ENCODE results near the gene LPIN1. TPM values are rescaled to one million over a fixed set of nuclear protein-coding genes. Genes with fewer than 3 reads are reported as not detected.
"Not testable (repeated sequence)": the region's sequence is repeated elsewhere in the genome, so short reads cannot be mapped to it uniquely, and the experiment has no call there.

LPIN1 gene
- total RNA-seq, 2 donors from 2014 or later, result 63.0 to 112 TPM

- DNase-seq (ENCODE audit: low spot score), result no peak
Measured at GRCh38 chr2:11812466-11813248, 66.2 kb downstream of the LPIN1 start.

GRCh38 chr2:11813345-11813744 lies 66.9 kb downstream of the LPIN1 start:
- not testable (repeated sequence) for H3K9me3 Mint-ChIP-seq; H3K27me3 Mint-ChIP-seq; H3K4me3 Mint-ChIP-seq; ATAC-seq; H3K27ac Mint-ChIP-seq; DNase-seq (ENCODE audit: low spot score)
- Mint-ChIP-seq H3K36me3 (peaks cover 42% of the 10 kb centered on the region), H3K4me1 (ENCODE audit: low read depth in 2 of 2) (peaks cover 14 to 21% of the 10 kb centered on the region in 2 donors)

More at GRCh38 chr2:11812466-11813248, 66.2 kb downstream of the LPIN1 start:
- Mint-ChIP-seq H3K27ac (no peak overlapping the region), H3K4me1 (ENCODE audit: low read depth in 2 of 2) (peaks cover 14 to 26% of the 10 kb centered on the region in 2 donors), H3K36me3 (peaks cover 47% of the 10 kb centered on the region), H3K4me3 (no peak overlapping the region), H3K9me3 (no peaks in the 10 kb centered on the region), H3K27me3 (no peaks in the 10 kb centered on the region)
- peak; percentile 24 to 55 for ATAC-seq

GRCh38 chr2:11813951-11814350 lies 67.5 kb downstream of the LPIN1 start:
- peaks cover 14 to 21% of the 10 kb centered on the region in 2 donors for H3K4me1 Mint-ChIP-seq (ENCODE audit: low read depth in 2 of 2)
- no peak overlapping the region for H3K4me3 Mint-ChIP-seq
- H3K36me3 Mint-ChIP-seq, result peaks cover 42% of the 10 kb centered on the region
- H3K27ac Mint-ChIP-seq, result no peak overlapping the region
- H3K27me3 Mint-ChIP-seq, result no peaks in the 10 kb centered on the region
- H3K9me3 Mint-ChIP-seq, result no peaks in the 10 kb centered on the region
- no peak for ATAC-seq
- no peak for DNase-seq (ENCODE audit: low spot score)

GRCh38 chr2:11814979-11815510 lies 68.6 kb downstream of the LPIN1 start:
- no peak overlapping the region for H3K4me3 Mint-ChIP-seq
- H3K36me3 Mint-ChIP-seq, result peaks cover 53% of the 10 kb centered on the region
- H3K4me1 Mint-ChIP-seq (ENCODE audit: low read depth in 2 of 2), result peaks cover 12 to 20% of the 10 kb centered on the region in 2 donors
- no peaks in the 10 kb centered on the region for H3K9me3 Mint-ChIP-seq
- no peaks in the 10 kb centered on the region for H3K27me3 Mint-ChIP-seq
- no peak for ATAC-seq
- no peak for DNase-seq (ENCODE audit: low spot score)
- no peak overlapping the region for H3K27ac Mint-ChIP-seq

- H3K9me3 Mint-ChIP-seq; H3K27me3 Mint-ChIP-seq; DNase-seq (ENCODE audit: low spot score); H3K4me3 Mint-ChIP-seq; ATAC-seq: not testable (repeated sequence)
- peak overlapping the region in 1 of 2 donors; percentile 9 for H3K27ac Mint-ChIP-seq
- peaks cover 53% of the 10 kb centered on the region for H3K36me3 Mint-ChIP-seq
- peaks cover 9 to 17% of the 10 kb centered on the region in 2 donors for H3K4me1 Mint-ChIP-seq (ENCODE audit: low read depth in 2 of 2)
Measured at GRCh38 chr2:11816935-11817334, 70.5 kb downstream of the LPIN1 start.

GRCh38 chr2:11819235-11819729 lies 72.8 kb downstream of the LPIN1 start:
- no peak for ATAC-seq
- Mint-ChIP-seq H3K27ac (no peak overlapping the region), H3K36me3 (peaks cover 39% of the 10 kb centered on the region), H3K4me1 (ENCODE audit: low read depth in 2 of 2) (peaks cover 0 to 8% of the 10 kb centered on the region in 2 donors), H3K27me3 (no peaks in the 10 kb centered on the region), H3K4me3 (no peak overlapping the region), H3K9me3 (no peaks in the 10 kb centered on the region)
- DNase-seq (ENCODE audit: low spot score), result no peak

GRCh38 chr2:11820650-11821049 lies 74.2 kb downstream of the LPIN1 start:
- ATAC-seq (no peak), DNase-seq (ENCODE audit: low spot score) (no peak)
- no peaks in the 10 kb centered on the region for H3K9me3 Mint-ChIP-seq
- peaks cover 32% of the 10 kb centered on the region for H3K36me3 Mint-ChIP-seq
- no peaks in the 10 kb centered on the region for H3K27me3 Mint-ChIP-seq
- H3K4me3 Mint-ChIP-seq, result no peak overlapping the region
- H3K27ac Mint-ChIP-seq, result no peak overlapping the region
- peaks cover 0 to 10% of the 10 kb centered on the region in 2 donors for H3K4me1 Mint-ChIP-seq (ENCODE audit: low read depth in 2 of 2)

GRCh38 chr2:11821705-11822104 lies 75.3 kb downstream of the LPIN1 start:
- no peak for ATAC-seq

GRCh38 chr2:11822359-11822745 lies 75.9 kb downstream of the LPIN1 start:
- H3K4me3 Mint-ChIP-seq; H3K27ac Mint-ChIP-seq; DNase-seq (ENCODE audit: low spot score); ATAC-seq; H3K9me3 Mint-ChIP-seq; H3K4me1 Mint-ChIP-seq (ENCODE audit: low read depth in 2 of 2); H3K27me3 Mint-ChIP-seq: not testable (repeated sequence)
- H3K36me3 Mint-ChIP-seq, result peaks cover 20% of the 10 kb centered on the region

More at GRCh38 chr2:11821705-11822104, 75.3 kb downstream of the LPIN1 start:
- Mint-ChIP-seq H3K4me1 (ENCODE audit: low read depth in 2 of 2) (peaks cover 0 to 10% of the 10 kb centered on the region in 2 donors), H3K27me3 (no peaks in the 10 kb centered on the region), H3K36me3 (peaks cover 24% of the 10 kb centered on the region), H3K27ac (no peak overlapping the region), H3K4me3 (no peak overlapping the region), H3K9me3 (no peaks in the 10 kb centered on the region)
- no peak for DNase-seq (ENCODE audit: low spot score)

- Mint-ChIP-seq H3K36me3 (peaks cover 26% of the 10 kb centered on the region), H3K27me3 (no peaks in the 10 kb centered on the region), H3K4me1 (ENCODE audit: low read depth in 2 of 2) (peaks cover 9 to 13% of the 10 kb centered on the region in 2 donors), H3K4me3 (no peak overlapping the region), H3K27ac (no peak overlapping the region), H3K9me3 (no peaks in the 10 kb centered on the region)
- ATAC-seq, result no peak
- DNase-seq (ENCODE audit: low spot score), result no peak
Measured at GRCh38 chr2:11822746-11823451, 76.5 kb downstream of the LPIN1 start.

- H3K27ac Mint-ChIP-seq, result no peak overlapping the region
Measured at GRCh38 chr2:11824901-11825828, 78.7 kb downstream of the LPIN1 start.

GRCh38 chr2:11827547-11827946 lies 81.1 kb downstream of the LPIN1 start:
- Mint-ChIP-seq H3K36me3 (peaks cover 16% of the 10 kb centered on the region), H3K9me3 (no peaks in the 10 kb centered on the region), H3K4me3 (no peak overlapping the region), H3K27ac (no peak overlapping the region), H3K4me1 (ENCODE audit: low read depth in 2 of 2) (peaks cover 34 to 39% of the 10 kb centered on the region in 2 donors), H3K27me3 (no peaks in the 10 kb centered on the region)
- DNase-seq (ENCODE audit: low spot score) (no peak), ATAC-seq (peak in 1 of 2 donors; percentile 50)

More at GRCh38 chr2:11824901-11825828, 78.7 kb downstream of the LPIN1 start:
- DNase-seq (ENCODE audit: low spot score) (no peak), ATAC-seq (no peak)
- Mint-ChIP-seq H3K27me3 (no peaks in the 10 kb centered on the region), H3K4me1 (ENCODE audit: low read depth in 2 of 2) (peaks cover 18 to 20% of the 10 kb centered on the region in 2 donors), H3K36me3 (peaks cover 16% of the 10 kb centered on the region), H3K4me3 (no peak overlapping the region), H3K9me3 (no peaks in the 10 kb centered on the region)

GRCh38 chr2:11828933-11829323 lies 82.5 kb downstream of the LPIN1 start:
- no peaks in the 10 kb centered on the region for H3K27me3 Mint-ChIP-seq
- no peaks in the 10 kb centered on the region for H3K9me3 Mint-ChIP-seq
- peaks cover 42 to 43% of the 10 kb centered on the region in 2 donors for H3K4me1 Mint-ChIP-seq (ENCODE audit: low read depth in 2 of 2)

More at GRCh38 chr2:11828933-11829323, 82.5 kb downstream of the LPIN1 start:
- no peak overlapping the region for H3K27ac Mint-ChIP-seq
- H3K36me3 Mint-ChIP-seq, result peaks cover 18% of the 10 kb centered on the region
- DNase-seq (ENCODE audit: low spot score) (no peak), ATAC-seq (no peak)
- H3K4me3 Mint-ChIP-seq, result no peak overlapping the region

All from natural killer cell treated with Interleukin-12 subunit alpha and Interleukin-12 subunit beta and Interleukin-15 and Interleukin-18, amount 100 ng/mL, for 72 hours (primary cell).